Measurements from ENCODE around the gene NTRK3. TPM values are rescaled to one million over a fixed set of nuclear protein-coding genes. Genes with fewer than 3 reads are reported as not detected.

The NTRK3 gene
- total RNA-seq, 2 donors from 2014 or later: 0.66 to 5.2 TPM

GRCh38 chr15:88139936-88140335 lies 116.6 kb downstream of the NTRK3 start:
- 47 to 50% methylated on average over 2 of the region's 2 CpGs for WGBS, 2 donors
- Histone ChIP-seq H3K4me3 (no peak overlapping the region), H3K9me3 (no peaks in the 10 kb centered on the region), H3K36me3 (replicated peaks in 1 of 2; ENCODE audit: insufficient read depth in 1 of 2, low read depth in 2 of 2) (no peaks in the 10 kb centered on the region), H3K27ac (no peak overlapping the region), H3K27me3 (no peaks in the 10 kb centered on the region), H3K4me1 (no peaks in the 10 kb centered on the region)
- TF ChIP-seq CTCF (IDR thresholded peaks at IDR 0.05): no peak
- no peak for TF ChIP-seq POLR2A (IDR thresholded peaks at IDR 0.05)
- intact Hi-C loops (cut with DNase I): no loop called here
- no peak for ATAC-seq
- no peak for DNase-seq

- intact Hi-C loops (cut with DNase I): no loop called here
- TF ChIP-seq CTCF (IDR thresholded peaks at IDR 0.05) (no peak), POLR2A (IDR thresholded peaks at IDR 0.05) (no peak)
- 56 to 74% methylated on average over 6 of the region's 6 CpGs for WGBS, 2 donors
- Histone ChIP-seq H3K27me3 (no peaks in the 10 kb centered on the region), H3K4me1 (no peaks in the 10 kb centered on the region), H3K9me3 (no peaks in the 10 kb centered on the region), H3K4me3 (no peak overlapping the region), H3K36me3 (replicated peaks in 1 of 2; ENCODE audit: insufficient read depth in 1 of 2, low read depth in 2 of 2) (no peaks in the 10 kb centered on the region), H3K27ac (no peak overlapping the region)
- DNase-seq (no peak), ATAC-seq (no peak)
Measured at GRCh38 chr15:88133795-88134194, 122.7 kb downstream of the NTRK3 start.

DNA sequence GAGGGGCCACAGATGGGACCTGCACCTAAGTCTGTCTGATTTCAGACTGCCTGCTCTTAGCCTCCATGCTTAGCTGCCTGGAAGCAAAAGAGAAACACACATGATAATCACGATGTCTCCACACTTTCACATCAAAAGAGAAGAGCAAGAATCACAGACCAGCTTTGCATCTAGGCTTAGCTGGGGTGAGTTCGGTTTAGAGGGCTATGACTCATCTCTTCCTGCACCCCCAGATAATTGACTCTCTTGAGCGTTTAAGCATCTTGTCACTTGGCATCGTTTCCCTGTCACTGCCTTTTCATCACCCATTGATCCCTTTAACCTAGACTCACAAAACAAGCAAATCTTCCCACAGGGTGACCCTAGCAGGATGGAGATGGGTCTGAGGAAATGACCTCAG lies 124.0 kb downstream of the NTRK3 start:
- no peak for DNase-seq
- Histone ChIP-seq H3K4me1 (no peaks in the 10 kb centered on the region), H3K27ac (no peak overlapping the region), H3K27me3 (no peaks in the 10 kb centered on the region), H3K36me3 (replicated peaks in 1 of 2; ENCODE audit: insufficient read depth in 1 of 2, low read depth in 2 of 2) (no peaks in the 10 kb centered on the region), H3K4me3 (no peak overlapping the region), H3K9me3 (no peaks in the 10 kb centered on the region)
- TF ChIP-seq CTCF (IDR thresholded peaks at IDR 0.05) (no peak), POLR2A (IDR thresholded peaks at IDR 0.05) (no peak)
- intact Hi-C loops (cut with DNase I): no loop called here
- WGBS, 2 donors: 31 to 39% methylated on average over 4 of the region's 4 CpGs
- no peak for ATAC-seq

- Histone ChIP-seq H3K4me1 (no peaks in the 10 kb centered on the region), H3K9me3 (no peaks in the 10 kb centered on the region), H3K27ac (no peak overlapping the region), H3K36me3 (replicated peaks in 1 of 2; ENCODE audit: insufficient read depth in 1 of 2, low read depth in 2 of 2) (no peaks in the 10 kb centered on the region), H3K27me3 (no peaks in the 10 kb centered on the region), H3K4me3 (no peak overlapping the region)
- no peak for ATAC-seq
- TF ChIP-seq CTCF (IDR thresholded peaks at IDR 0.05) (no peak), POLR2A (IDR thresholded peaks at IDR 0.05) (no peak)
- DNase-seq: no peak
- intact Hi-C loops (cut with DNase I): no loop called here
- 47 to 48% methylated on average over 4 of the region's 4 CpGs for WGBS, 2 donors
Measured at GRCh38 chr15:88131937-88132336, 124.6 kb downstream of the NTRK3 start.

DNA sequence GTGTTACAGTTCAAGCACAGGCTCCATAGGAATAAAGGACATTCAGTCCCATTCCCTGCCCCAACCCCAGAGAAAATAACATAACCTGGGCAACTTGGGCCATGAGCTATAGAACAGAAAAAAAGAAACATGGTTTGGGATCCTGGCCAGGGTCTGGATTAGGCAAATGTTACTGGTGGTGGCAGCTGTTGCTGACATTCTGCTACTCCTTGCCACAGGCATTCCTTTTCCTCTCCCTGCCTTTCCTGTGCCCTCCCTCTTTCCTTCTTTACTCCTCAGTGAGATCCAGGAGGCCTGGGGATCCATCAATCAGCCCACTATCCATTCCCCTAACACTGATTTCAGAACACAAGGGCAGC lies 129.1 kb downstream of the NTRK3 start:
- Histone ChIP-seq H3K27me3 (no peaks in the 10 kb centered on the region), H3K4me1 (no peaks in the 10 kb centered on the region), H3K4me3 (no peak overlapping the region), H3K9me3 (no peaks in the 10 kb centered on the region), H3K36me3 (replicated peaks in 1 of 2; ENCODE audit: insufficient read depth in 1 of 2, low read depth in 2 of 2) (no peaks in the 10 kb centered on the region), H3K27ac (no peak overlapping the region)
- TF ChIP-seq POLR2A (IDR thresholded peaks at IDR 0.05) (no peak), CTCF (IDR thresholded peaks at IDR 0.05) (no peak)
- ATAC-seq (no peak), DNase-seq (no peak)
- intact Hi-C loops (cut with DNase I): no loop called here
